ENCODE results near the gene SPIN3.
"Not testable (repeated sequence)": the region's sequence is repeated elsewhere in the genome, so short reads cannot be mapped to it uniquely, and the experiment has no call there.

The SPIN3 gene

DNA sequence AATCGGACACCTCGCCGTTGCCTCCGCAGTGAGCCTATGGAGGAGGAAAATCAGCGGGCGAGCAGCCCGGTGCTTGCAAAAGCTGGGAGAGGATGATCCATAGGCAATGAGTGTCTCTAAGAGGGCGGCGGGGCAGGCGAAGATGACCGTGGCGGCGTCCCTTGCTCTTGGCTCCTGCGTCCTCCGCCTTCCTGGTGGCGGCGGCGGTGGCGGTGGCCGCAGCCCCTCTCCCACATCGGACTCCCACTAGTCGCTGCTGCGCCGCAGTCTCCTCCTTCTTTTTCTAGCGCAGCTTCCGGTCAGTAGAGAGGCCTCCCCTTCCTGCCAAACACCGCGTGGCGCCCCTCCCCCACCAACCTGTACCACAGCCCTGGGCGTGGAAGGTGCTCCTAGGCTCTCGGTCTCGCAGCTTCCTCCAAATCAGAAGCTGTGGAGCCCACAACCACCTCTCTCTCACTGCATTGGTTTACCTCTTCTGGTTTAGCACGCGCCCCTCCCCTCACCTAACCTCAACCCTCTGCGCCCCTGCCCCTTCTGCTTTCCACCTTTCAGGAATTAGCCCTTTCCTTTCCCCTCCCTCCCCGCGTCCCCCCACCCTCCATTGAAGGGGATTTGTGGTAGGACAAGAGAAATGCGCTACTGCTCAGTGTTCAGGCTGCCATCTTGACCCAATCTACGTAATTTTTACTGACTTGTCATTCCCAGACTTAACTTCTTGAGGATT is at the start of gene SPIN3:
Gene SPIN3 (minus strand): TSS at position 271 of the 724 bp plus-strand sequence. CDS start 594 bp downstream, outside the sequence.
- peak; percentile 88 for DNase-seq

GRCh38 chrX:57044245-57044644 is 48.9 kb upstream of the SPIN3 start:
- no peak for DNase-seq

DNA sequence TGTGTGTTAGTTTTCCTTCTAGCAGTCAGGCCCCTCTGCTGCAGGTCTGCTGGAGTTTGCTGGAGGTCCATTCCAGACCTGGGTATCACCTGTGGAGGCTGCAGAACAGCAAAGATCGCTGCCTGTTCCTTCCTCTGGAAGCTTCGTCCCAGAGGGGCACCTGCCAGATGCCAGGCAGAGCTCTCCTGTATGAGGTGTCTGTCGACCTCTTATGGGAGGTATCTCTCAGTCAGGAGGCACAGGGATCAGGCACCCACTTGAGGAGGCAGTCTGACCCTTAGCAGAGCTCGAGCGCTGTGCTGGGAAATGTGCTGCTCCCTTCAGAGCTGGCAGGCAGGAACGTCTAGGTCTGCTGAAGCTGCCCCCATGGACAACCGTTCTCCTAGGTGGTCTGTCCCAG is 41.9 kb upstream of the SPIN3 start:
- not testable (repeated sequence) for DNase-seq

- DNase-seq, result no peak
Measured at GRCh38 chrX:56994375-56995270, 718 bp downstream of the SPIN3 start.

- no peak for DNase-seq
Measured at GRCh38 chrX:56987741-56988140, 7.6 kb downstream of the SPIN3 start.

- DNase-seq, result no peak
Measured at GRCh38 chrX:56986138-56986537, 9.2 kb downstream of the SPIN3 start.

DNA sequence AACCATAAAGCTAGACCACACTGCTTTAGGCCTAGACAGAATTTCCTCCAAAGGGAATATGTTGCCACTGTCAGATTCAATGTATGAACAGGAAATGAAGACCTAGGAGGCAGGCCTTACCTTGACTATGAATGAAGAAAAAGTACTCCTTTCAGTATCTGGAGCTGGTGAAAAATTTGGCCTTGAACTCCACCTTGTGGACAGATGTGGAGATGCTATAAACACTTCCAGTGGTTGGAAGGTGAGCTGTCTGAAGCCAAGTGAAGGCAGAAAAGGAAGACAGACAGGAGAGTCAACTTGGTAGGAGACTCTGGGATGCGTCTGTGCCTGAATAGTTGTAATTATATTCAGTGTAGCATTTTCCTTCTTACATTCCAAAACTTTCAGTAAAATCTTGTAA is 17.2 kb downstream of the SPIN3 start:
- no peak for DNase-seq

DNA sequence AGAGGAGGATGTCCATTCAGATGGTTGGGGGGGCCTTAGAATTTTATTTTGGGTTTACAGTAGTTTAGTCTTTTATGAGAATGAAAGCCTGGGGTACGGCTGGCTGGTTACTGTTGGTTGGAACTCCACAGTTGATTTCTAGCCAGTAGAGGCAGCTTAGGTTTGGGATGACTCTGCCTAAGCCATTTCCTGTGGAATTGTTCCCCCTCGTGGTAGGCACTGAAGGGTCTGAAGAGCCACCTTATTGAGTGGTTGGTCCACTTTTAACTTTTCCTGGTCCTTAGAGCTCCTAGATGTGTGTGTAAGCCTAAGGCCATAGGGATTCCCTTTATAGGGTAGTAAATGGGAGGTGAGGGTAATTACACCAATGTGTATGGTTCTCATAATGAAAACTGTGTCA is 19.7 kb downstream of the SPIN3 start:
- DNase-seq, result no peak

DNA sequence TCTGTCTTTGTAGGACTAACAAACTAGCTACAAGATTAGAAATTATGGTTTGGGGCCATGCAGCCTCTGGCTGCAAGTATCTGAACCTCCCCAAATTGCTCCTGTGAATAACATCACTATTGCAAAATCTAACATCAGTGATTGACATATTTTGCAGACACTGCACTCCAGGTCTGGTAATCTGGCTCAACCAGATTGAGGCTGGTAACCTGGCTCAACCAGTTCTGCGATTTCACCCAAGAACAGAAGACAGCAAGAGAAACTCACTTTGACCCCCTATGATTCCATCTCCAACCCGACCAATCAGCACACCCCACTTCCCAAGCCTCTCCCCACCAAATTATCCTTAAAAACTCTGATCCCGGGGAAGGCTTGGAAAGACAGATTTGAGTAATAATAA is 20.9 kb downstream of the SPIN3 start:
- DNase-seq, result no peak

DNA sequence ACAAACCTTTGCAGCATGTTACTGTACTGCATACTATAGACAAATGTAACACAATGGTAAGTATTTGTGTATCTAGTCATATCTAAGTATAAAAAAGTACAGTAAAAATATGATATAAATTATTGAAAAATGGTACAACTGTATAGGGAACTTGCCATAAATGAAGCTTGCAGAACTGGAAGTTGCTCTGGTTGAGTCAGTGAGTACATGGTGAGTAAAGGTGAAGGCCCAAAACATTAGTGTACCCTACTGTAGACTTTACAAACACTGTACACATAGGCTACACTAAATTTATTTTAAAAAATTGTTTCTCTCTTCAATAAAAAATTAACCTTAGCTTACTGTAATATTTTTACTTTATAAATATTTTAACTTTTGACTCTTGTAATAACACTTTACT is 25.8 kb downstream of the SPIN3 start:
- DNase-seq, result no peak

GRCh38 chrX:56968980-56969379 is 26.4 kb downstream of the SPIN3 start:
- DNase-seq, result no peak

GRCh38 chrX:56963377-56963776 is 32.0 kb downstream of the SPIN3 start:
- DNase-seq, result no peak

DNA sequence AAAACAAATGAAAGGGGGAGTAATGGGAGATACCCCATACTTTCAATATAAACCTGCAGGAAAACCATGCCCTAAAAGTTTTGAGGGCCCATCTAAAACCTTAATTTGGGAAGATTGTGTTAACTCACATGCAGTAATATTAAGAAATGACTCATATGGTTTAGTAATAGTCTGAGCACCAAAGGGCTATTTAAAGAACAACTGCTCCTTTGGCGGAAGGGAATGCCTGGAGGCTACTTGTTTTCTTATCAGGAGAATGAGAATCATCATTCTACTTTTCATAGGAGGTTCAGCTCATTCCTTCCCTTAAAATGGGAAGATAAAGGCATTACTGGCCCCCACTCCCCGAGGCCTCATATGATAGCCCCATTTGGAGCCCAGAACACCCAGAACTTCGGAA is 47.6 kb downstream of the SPIN3 start:
- no peak for DNase-seq

- DNase-seq, result not testable (repeated sequence)
Measured at GRCh38 chrX:56946201-56946600, 49.1 kb downstream of the SPIN3 start.

DNA sequence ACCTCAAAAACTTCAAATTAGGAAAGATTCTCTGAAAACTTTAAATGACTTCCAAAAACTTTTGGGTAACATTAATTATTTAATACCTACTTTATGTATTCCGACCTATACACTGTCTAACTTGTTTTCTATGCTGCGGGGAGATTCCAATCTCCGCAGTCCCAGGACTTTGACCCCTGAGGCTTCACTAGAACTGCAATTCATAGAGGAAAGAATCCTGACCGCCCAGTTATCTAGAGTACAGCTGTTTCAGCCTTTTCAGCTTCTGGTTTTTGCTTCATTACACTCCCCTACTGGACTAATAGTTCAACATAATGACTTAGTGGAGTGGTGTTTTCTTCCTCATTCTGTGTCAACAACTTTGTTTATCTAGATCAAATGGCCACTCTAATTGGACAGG is 50.1 kb downstream of the SPIN3 start:
- not testable (repeated sequence) for DNase-seq

DNA sequence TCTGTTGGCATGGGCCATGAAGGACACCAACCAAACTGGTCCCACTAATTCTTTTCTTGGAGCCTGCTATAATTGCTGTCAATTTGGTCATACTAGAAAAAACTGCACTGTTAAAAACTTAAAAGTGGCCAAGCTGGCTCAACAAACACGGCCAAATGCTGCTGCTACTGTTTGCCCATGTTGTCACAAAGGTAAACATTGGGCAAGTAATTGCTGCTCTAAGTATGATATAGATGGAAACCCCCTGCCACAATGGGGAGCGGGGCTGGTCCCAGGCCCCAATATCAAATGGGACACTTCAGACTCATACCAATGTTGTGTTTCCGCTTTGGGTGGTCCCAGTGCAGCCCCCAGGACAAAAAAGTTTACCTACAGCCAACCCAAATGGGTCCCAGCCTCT is 52.1 kb downstream of the SPIN3 start:
- DNase-seq, result no peak
